Upper lobe of right lung (tissue), 1 donor: ENCODE data around the gene PCDHGA1. TPM values are rescaled to one million over a fixed set of nuclear protein-coding genes. Genes with fewer than 3 reads are reported as not detected.

Source experiments
- ATAC-seq: fragments of 200-7000 bp; cut with Tn5 transposase; one replicate; pipeline ENCODE4 v1.9.1; 2020; ENCODE audit warnings: mild to moderate bottlenecking, moderate library complexity
- DNase-seq: peaks from one replicate; pipeline ENCODE4 v3.0.0-alpha.2; 2020
- H3K27ac ChIP-seq: fragments of 200-600 bp; one replicate; pipeline ENCODE4 v1.8.0; 2022
- H3K27me3 ChIP-seq: fragments of 200-600 bp; one replicate; pipeline ENCODE4 v1.8.0; 2022; ENCODE audit warnings: mild to moderate bottlenecking
- H3K36me3 ChIP-seq: fragments of 200-600 bp; one replicate; pipeline ENCODE4 v1.8.0; 2022
- H3K4me1 ChIP-seq: fragments of 200-600 bp; one replicate; pipeline ENCODE4 v1.8.0; 2022
- H3K4me3 ChIP-seq: fragments of 200-600 bp; one replicate; pipeline ENCODE4 v1.8.0; 2022; ENCODE audit warnings: mild to moderate bottlenecking
- H3K9me3 ChIP-seq: fragments of 200-600 bp; one replicate; pipeline ENCODE4 v1.8.0; 2022
- intact Hi-C: fragments of 100-400 bp; cut with DNase I; formaldehyde crosslinking; loops from one replicate; pipeline ENCODE4 v1.11.0; 2022
- total RNA-seq: library from RNA; stranded (reverse); fragmentation: NEBNext Ultra II Directional; extraction: Animal tissue kit (Norgen Biotek cat#: 25700); gene quantifications from one replicate; pipeline ENCODE4 v1.2.1, GENCODE V29; 2021
- TF ChIP-seq, protein P1 (sequence below): fragments of 200-600 bp; IDR thresholded peaks from one replicate; pipeline ENCODE4 v1.8.0; 2022; ENCODE audit warnings: antibody characterized with exemption
- donor health status: DM: no; HTN: yes; CAD: no; lungs with severe emphysema.

The PCDHGA1 gene
- total RNA-seq, 1 donor from 2014 or later: 0.46 TPM

DNA sequence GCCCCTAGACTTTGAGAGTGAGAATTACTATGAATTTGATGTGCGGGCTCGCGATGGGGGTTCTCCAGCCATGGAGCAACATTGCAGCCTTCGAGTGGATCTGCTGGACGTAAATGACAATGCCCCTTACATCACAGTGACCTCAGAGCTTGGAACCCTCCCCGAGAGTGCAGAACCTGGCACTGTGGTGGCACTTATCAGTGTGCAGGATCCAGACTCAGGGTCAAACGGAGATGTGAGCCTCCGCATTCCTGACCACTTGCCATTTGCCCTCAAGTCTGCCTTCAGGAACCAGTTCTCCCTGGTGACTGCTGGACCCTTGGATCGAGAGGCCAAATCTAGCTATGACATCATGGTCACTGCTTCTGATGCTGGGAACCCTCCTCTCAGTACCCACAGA, 155.8 kb downstream of the PCDHGA1 start:
- DNase-seq (no peak), ATAC-seq (no peak)
- TF ChIP-seq, protein P1, sequence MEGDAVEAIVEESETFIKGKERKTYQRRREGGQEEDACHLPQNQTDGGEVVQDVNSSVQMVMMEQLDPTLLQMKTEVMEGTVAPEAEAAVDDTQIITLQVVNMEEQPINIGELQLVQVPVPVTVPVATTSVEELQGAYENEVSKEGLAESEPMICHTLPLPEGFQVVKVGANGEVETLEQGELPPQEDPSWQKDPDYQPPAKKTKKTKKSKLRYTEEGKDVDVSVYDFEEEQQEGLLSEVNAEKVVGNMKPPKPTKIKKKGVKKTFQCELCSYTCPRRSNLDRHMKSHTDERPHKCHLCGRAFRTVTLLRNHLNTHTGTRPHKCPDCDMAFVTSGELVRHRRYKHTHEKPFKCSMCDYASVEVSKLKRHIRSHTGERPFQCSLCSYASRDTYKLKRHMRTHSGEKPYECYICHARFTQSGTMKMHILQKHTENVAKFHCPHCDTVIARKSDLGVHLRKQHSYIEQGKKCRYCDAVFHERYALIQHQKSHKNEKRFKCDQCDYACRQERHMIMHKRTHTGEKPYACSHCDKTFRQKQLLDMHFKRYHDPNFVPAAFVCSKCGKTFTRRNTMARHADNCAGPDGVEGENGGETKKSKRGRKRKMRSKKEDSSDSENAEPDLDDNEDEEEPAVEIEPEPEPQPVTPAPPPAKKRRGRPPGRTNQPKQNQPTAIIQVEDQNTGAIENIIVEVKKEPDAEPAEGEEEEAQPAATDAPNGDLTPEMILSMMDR: no peak
- Histone ChIP-seq H3K4me3 (no peak overlapping the region), H3K36me3 (peaks cover 4% of the 10 kb centered on the region), H3K27me3 (peaks cover 5% of the 10 kb centered on the region), H3K4me1 (peaks cover 12% of the 10 kb centered on the region), H3K27ac (no peak overlapping the region), H3K9me3 (no peaks in the 10 kb centered on the region)
- intact Hi-C loops: no loop called here

DNA sequence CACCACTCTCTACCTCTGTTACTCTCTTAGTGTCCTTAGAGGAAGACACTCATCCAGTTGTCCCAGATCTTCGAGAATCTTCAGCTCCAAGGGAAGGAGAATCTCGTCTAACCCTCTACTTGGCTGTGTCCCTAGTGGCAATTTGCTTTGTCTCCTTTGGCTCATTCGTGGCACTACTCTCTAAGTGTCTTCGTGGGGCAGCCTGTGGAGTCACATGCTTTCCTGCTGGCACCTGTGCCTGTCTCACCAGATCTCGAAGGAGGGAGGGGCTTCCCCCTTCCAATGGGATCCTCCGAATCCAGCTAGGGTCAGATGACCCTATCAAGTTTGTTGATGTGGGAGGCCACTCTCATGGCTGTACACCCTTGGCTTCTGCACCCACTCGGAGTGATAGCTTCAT, 156.8 kb downstream of the PCDHGA1 start:
- H3K9me3 ChIP-seq: no peaks in the 10 kb centered on the region
- peaks cover 15% of the 10 kb centered on the region for H3K27me3 ChIP-seq
- TF ChIP-seq, protein P1: no peak
- intact Hi-C loops: no loop called here
- no peak for ATAC-seq
- peaks cover 17% of the 10 kb centered on the region for H3K4me1 ChIP-seq
- H3K4me3 ChIP-seq: no peak overlapping the region
- no peak overlapping the region for H3K27ac ChIP-seq
- DNase-seq: no peak
- peaks cover 4% of the 10 kb centered on the region for H3K36me3 ChIP-seq

DNA sequence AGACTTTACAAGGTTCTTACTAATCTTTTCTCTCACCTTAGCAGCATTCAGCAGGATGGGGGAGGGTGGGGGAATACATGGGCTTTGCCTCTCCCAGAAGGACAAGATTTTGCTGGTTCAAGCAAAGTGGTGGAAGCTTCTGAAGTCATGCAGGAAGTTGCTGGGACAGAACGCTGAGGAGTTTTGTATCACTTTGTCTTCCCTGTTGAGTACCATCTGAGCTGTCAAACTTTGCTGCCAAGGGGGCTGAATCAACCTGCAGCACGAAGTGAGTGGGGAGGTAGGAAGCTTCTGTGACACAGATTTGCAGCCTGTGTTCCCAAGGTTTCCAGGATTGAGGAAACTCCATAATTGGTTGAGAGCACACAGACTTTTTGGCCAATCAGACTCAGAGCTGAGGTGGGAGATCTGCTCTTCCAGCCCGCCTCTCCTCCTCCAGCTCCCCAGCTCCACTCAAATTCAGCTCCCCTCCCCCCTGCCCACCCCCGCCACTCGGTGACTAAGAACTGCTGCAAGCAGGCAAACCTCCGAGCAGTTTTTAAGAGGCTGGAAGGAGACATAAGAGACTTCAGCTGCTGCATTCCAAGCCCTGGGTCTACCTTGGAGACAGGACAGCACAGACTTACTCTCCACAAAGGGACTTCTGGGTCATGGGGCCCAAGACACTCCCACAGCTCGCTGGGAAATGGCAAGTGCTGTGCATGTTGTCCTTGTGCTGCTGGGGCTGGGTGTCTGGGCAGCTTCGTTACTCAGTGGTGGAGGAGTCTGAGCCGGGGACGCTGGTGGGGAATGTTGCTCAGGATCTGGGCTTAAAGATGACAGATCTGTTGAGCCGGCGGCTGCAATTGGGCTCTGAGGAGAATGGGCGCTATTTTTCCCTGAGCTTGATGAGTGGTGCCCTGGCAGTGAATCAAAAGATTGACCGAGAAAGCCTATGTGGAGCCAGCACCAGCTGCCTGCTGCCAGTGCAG, 158.6 kb downstream of the PCDHGA1 start, which contains the start of gene PCDHGC5:
Gene PCDHGC5 (plus strand): TSS at position 491 of the 971 bp plus-strand sequence. CDS start 160 bp downstream, at position 651.
- ATAC-seq (no peak), DNase-seq (no peak)
- TF ChIP-seq, protein P1: no peak
- no peaks in the 10 kb centered on the region for H3K9me3 ChIP-seq
- H3K36me3 ChIP-seq: peaks cover 4% of the 10 kb centered on the region
- H3K4me3 ChIP-seq: no peak within 1 kb of the TSS
- no peak within 1 kb of the TSS for H3K27ac ChIP-seq
- peaks cover 32% of the 10 kb centered on the region for H3K4me1 ChIP-seq
- intact Hi-C loops: no loop called here
- peaks cover 18% of the 10 kb centered on the region for H3K27me3 ChIP-seq

DNA sequence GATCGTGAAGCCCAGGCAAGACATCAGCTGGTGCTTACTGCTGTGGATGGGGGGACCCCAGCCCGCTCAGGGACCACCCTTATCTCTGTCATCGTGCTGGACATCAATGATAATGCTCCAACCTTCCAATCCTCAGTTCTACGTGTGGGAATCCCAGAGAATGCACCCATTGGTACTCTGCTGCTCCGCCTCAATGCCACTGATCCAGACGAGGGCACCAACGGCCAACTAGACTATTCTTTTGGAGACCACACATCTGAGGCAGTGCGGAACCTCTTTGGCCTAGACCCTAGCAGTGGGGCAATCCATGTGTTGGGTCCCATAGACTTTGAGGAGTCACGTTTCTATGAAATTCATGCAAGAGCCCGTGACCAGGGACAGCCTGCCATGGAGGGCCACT, 159.5 kb downstream of the PCDHGA1 start:
- intact Hi-C loops: no loop called here
- H3K4me1 ChIP-seq: peaks cover 31% of the 10 kb centered on the region
- no peak overlapping the region for H3K4me3 ChIP-seq
- H3K27ac ChIP-seq: no peak overlapping the region
- TF ChIP-seq, protein P1: no peak
- peaks cover 4% of the 10 kb centered on the region for H3K36me3 ChIP-seq
- no peaks in the 10 kb centered on the region for H3K9me3 ChIP-seq
- DNase-seq: no peak
- ATAC-seq: no peak
- H3K27me3 ChIP-seq: peaks cover 14% of the 10 kb centered on the region

DNA sequence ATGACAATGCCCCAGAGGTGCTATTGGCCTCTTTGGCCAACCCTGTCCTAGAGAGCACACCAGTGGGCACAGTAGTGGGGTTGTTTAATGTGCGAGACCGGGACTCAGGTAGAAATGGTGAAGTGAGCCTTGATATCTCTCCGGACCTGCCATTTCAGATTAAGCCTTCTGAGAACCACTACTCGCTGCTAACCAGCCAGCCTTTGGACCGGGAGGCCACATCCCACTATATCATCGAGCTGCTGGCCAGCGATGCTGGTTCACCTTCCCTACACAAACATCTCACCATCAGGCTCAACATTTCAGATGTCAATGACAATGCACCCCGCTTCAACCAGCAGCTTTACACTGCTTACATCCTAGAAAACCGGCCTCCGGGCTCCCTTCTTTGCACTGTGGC, 160.0 kb downstream of the PCDHGA1 start:
- intact Hi-C loops: no loop called here
- ATAC-seq: no peak
- Histone ChIP-seq H3K9me3 (no peaks in the 10 kb centered on the region), H3K4me3 (no peak overlapping the region), H3K27me3 (peaks cover 12% of the 10 kb centered on the region), H3K36me3 (peaks cover 4% of the 10 kb centered on the region), H3K27ac (no peak overlapping the region), H3K4me1 (peaks cover 31% of the 10 kb centered on the region)
- DNase-seq: no peak
- TF ChIP-seq, protein P1: no peak
